HEK293T (cell line): ENCODE data around the gene TTC28.

ENCODE experiments used
- FOXA1 ChIP-seq: fragments of 450-650 bp; IDR thresholded peaks from 2 replicates; pipeline ENCODE4 v1.6.1; 2016; ENCODE audit warnings: mild to moderate bottlenecking
- L3MBTL2 ChIP-seq: fragments of 450-650 bp; conservative IDR thresholded peaks from 2 replicates; pipeline ENCODE4 v1.6.1; 2016; ENCODE audit warnings: mild to moderate bottlenecking

- TF ChIP-seq L3MBTL2 (no peak), FOXA1 (no peak)
These were observed 429.5 kb downstream of the TTC28 start for GRCh38 chr22:28250036-28250695.
